ENCODE results near the gene RAPGEF1. TPM values are rescaled to one million over a fixed set of nuclear protein-coding genes. Genes with fewer than 3 reads are reported as not detected.
A peak's percentile ranks its signal among the peaks of the same experiment; 100 is the strongest.

Gene RAPGEF1
- total and polyA plus RNA-seq, 2 of the 13 experiments (the other 11 are each of a cell fraction or from before 2014, with no cell fraction given): 21.2 to 38.9 TPM

DNA sequence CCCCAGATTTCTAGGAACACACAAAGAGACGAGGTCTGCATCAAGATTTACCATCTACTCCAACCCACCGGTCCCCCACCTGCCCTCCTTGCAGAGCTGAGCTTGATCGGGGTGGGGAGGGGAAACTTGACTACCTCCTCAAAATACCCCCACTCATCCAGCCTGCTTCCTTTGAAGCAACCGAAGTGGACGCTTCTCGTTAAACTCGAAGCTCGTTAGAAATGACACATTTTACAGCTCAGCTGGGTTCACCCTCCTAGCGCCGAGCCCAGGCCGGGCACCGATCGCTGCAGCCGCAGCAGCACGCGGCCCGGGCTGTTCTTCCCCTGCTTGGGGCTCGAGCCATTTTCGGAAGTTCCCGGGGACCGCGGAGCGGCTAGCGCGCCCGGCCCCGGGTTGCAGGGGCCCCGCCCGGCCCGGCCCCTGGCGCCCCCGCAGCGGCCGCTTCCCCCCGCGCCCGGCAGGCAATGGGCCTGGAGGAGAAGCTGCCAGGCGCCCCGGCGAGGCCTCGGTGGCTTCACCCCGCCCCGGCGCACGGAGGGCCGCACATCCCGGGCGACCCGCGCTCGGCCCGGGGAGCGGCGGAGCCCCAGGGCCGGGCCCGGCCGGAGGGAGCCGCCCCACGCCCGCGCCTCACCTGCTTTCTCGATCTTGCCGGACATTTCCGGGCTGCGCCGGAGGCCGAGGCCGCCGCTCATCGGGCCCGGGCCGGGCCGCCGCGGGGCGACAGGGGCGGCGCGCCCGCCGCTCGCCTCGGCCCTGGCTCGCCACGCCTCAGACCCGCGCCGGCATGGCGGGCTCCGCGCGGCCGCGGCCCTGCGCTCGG, 530 bp downstream of the RAPGEF1 start (continued):
- TF ChIP-seq UBTF (CRISPR knock-in tag; IDR thresholded peaks at IDR 0.05) (peak; percentile 49), ZNF414 (CRISPR knock-in tag; IDR thresholded peaks at IDR 0.05) (0 out of 2 replicates have a peak, but pooled peaks have one; percentile 28), HNF1A (IDR thresholded peaks at IDR 0.05; ENCODE audit: low read depth) (no peak), HNF1A (CRISPR knock-in tag; IDR thresholded peaks at IDR 0.05; ENCODE audit: borderline replicate concordance) (no peak), RFX3 (CRISPR knock-in tag; IDR thresholded peaks at IDR 0.05) (no peak), NFYB (CRISPR knock-in tag; IDR thresholded peaks at IDR 0.05) (no peak), ZKSCAN5 (CRISPR knock-in tag; IDR thresholded peaks at IDR 0.05) (no peak), MAF1 (CRISPR knock-in tag; IDR thresholded peaks at IDR 0.05; ENCODE audit: borderline replicate concordance) (no peak), IKZF1 (IDR thresholded peaks at IDR 0.05) (no peak), HNRNPUL1 (IDR thresholded peaks at IDR 0.05; ENCODE audit: low read depth, low read length) (no peak), E2F2 (CRISPR knock-in tag; IDR thresholded peaks at IDR 0.05; ENCODE audit: borderline replicate concordance) (no peak), MXI1 (IDR thresholded peaks at IDR 0.05; ENCODE audit: borderline replicate concordance, low read depth, low read length) (no peak), ZNF556 (CRISPR knock-in tag; IDR thresholded peaks at IDR 0.05; ENCODE audit: borderline replicate concordance) (no peak), MED1 (CRISPR knock-in tag; IDR thresholded peaks at IDR 0.05) (no peak), ZNF564 (CRISPR knock-in tag; IDR thresholded peaks at IDR 0.05) (no peak), SRSF1 (optimal IDR thresholded peaks at IDR 0.05; ENCODE audit: low read depth, low read length) (no peak), ZMYM4 (CRISPR knock-in tag; IDR thresholded peaks at IDR 0.05) (peak; percentile 26; the same call in 1 of the 2 replicates), RARA (CRISPR knock-in tag; IDR thresholded peaks at IDR 0.05) (no peak), PAF1 (CRISPR knock-in tag; IDR thresholded peaks at IDR 0.05) (no peak), NR0B2 (CRISPR knock-in tag; IDR thresholded peaks at IDR 0.05) (no peak), SNAPC5 (CRISPR knock-in tag; IDR thresholded peaks at IDR 0.05; ENCODE audit: borderline replicate concordance) (no peak), PHF8 (CRISPR knock-in tag; IDR thresholded peaks at IDR 0.05) (peak; percentile 49)
